Cardiac fibroblast (primary cell): Measurements from ENCODE around the gene CD22.

ENCODE experiments used
- DNase-seq, 2 donors: peaks; one replicate each; pipeline versions ENCODE4 v3.0.0 to v3.0.0-alpha.2; 2010; ENCODE audit warnings: low read depth in 2 of 2
- H3K4me3 ChIP-seq, 2 donors: replicated peaks in 1 of 2; 1 replicate in 1 of 2; 2 replicates in 1 of 2; pipeline ENCODE4 v1.5.1; 2011; ENCODE audit warnings: low read depth in 2 of 2, low read length in 2 of 2, mild to moderate bottlenecking in 2 of 2, moderate library complexity in 1 of 2
- TF ChIP-seq, protein P1 (sequence below): IDR thresholded peaks from one replicate; pipeline ENCODE4 v1.5.1; 2011; ENCODE audit warnings: low read depth, mild to moderate bottlenecking, low read length, inconsistent platforms

The CD22 gene

DNA sequence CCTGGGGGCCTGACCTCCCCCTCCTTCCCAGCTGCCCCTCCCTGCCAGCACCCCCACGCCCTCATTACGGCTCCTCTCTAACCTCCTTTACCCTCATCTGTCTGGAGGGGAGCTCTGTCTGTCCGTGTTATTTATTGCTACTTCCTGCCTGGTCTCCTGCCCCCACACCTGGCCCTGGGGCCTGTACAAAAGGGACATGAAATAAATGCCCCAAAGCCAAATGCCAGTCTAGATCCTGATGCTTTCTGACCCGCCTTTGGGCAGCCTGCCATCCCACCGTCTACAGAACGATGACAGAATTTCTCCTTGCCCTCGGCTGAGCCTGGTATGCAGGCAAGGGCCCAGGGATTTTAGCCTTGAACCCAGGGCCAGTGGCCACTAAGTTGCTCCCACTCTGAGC is 15.4 kb upstream of the CD22 start:
- no peak overlapping the region for H3K4me3 ChIP-seq
- TF ChIP-seq, protein P1, sequence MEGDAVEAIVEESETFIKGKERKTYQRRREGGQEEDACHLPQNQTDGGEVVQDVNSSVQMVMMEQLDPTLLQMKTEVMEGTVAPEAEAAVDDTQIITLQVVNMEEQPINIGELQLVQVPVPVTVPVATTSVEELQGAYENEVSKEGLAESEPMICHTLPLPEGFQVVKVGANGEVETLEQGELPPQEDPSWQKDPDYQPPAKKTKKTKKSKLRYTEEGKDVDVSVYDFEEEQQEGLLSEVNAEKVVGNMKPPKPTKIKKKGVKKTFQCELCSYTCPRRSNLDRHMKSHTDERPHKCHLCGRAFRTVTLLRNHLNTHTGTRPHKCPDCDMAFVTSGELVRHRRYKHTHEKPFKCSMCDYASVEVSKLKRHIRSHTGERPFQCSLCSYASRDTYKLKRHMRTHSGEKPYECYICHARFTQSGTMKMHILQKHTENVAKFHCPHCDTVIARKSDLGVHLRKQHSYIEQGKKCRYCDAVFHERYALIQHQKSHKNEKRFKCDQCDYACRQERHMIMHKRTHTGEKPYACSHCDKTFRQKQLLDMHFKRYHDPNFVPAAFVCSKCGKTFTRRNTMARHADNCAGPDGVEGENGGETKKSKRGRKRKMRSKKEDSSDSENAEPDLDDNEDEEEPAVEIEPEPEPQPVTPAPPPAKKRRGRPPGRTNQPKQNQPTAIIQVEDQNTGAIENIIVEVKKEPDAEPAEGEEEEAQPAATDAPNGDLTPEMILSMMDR: no peak
- no peak for DNase-seq

GRCh38 chr19:35314031-35314430 is 15.0 kb upstream of the CD22 start:
- TF ChIP-seq, protein P1: no peak
- DNase-seq: no peak
- H3K4me3 ChIP-seq: no peak overlapping the region

DNA sequence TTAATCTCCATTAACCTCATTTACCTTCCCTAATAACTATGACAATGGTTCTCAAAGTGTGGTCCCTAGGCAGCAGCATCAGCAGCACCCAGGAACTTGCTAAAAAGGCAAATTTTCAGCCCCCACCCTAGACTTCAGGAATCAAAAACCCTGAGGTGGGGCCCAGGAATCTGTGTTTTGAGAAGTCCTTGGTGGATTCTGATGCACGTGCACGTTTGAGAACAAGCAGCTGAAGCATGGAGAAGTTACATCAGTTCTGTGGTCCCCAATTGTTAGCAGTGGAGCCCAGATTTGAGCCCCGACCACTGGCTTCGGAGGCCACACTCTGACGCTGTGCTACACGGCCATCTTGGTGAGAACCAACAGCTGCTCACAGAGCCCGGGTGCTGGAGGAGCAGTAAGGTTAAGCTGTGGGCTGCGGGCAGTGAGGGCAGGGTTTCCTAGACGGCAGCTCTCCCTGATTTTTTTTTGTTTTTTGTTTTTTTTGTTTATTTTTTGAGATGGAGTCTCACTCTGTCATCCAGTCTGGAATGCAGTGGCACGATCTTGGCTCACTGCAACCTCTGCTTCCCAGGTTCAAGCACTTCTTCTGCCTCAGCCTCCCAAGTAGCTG is 14.0 kb upstream of the CD22 start:
- TF ChIP-seq, protein P1: no peak
- H3K4me3 ChIP-seq: no peak overlapping the region
- DNase-seq: no peak

- no peak overlapping the region for H3K4me3 ChIP-seq
- DNase-seq: no peak
- TF ChIP-seq, protein P1: no peak
Measured at GRCh38 chr19:35315883-35316282, 13.1 kb upstream of the CD22 start.

DNA sequence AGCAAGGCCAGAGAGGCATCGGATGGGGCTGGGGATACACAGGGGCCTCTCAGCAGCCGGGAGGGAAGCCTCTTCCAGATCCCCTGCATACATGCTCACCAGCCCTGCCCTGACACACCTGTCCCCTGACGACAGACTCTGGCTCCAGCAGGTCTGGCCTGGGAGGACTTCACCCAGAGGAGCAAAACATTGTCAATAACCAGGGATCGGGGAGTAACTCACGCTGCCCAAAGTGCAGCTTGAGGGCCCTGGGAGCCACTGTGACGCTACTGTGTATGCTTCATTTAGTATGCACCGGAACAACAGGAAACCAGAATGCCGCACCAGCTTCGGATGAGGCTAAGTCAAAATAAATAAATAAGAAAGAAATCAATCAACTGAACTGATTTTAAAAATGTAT is 12.4 kb upstream of the CD22 start:
- DNase-seq: no peak
- TF ChIP-seq, protein P1: no peak
- no peak overlapping the region for H3K4me3 ChIP-seq

GRCh38 chr19:35317464-35318043 is 11.4 kb upstream of the CD22 start:
- TF ChIP-seq, protein P1: no peak
- DNase-seq: no peak
- H3K4me3 ChIP-seq: no peak overlapping the region
